HAP-1 (cell line): ENCODE results near the gene SNED1.

ENCODE experiments used
- DNase-seq, 2 experiments: peaks; one replicate each; pipeline ENCODE4 v3.0.0-alpha.2; 2016 to 2020; ENCODE audit warnings: low spot score in 2 of 2
- H3K27me3 ChIP-seq: fragments of 250-450 bp; sonication (Bioruptor Pico); 2 replicates; pipeline ENCODE4 v1.5.1; 2020; ENCODE audit warnings: low read depth, mild to moderate bottlenecking, moderate library complexity
- H3K36me3 ChIP-seq: fragments of 250-450 bp; sonication (Bioruptor Pico); replicated peaks from 2 replicates; pipeline ENCODE4 v1.5.1; 2020; ENCODE audit warnings: mild to moderate bottlenecking
- H3K4me1 ChIP-seq: fragments of 250-450 bp; sonication (Bioruptor Pico); 2 replicates; pipeline ENCODE4 v1.5.1; 2020; ENCODE audit warnings: mild to moderate bottlenecking
- H3K4me3 ChIP-seq: fragments of 250-450 bp; sonication (Bioruptor Pico); 2 replicates; pipeline ENCODE4 v1.5.1; 2020; ENCODE audit warnings: mild to moderate bottlenecking, moderate library complexity
- H3K9me3 ChIP-seq: fragments of 250-450 bp; sonication (Bioruptor Pico); 2 replicates; pipeline ENCODE4 v1.5.1; 2020; ENCODE audit warnings: mild to moderate bottlenecking, moderate library complexity
- in situ Hi-C: fragments of 300-500 bp; cut with MboI; formaldehyde crosslinking; loops from 3 replicates; pipeline ENCODE4 v1.14.3; 2020; ENCODE audit warnings: low sequenced_read_pairs, inconsistent platforms, mixed read lengths

The SNED1 gene

GRCh38 chr2:241034490-241035141 is 36.2 kb downstream of the SNED1 start:
- in situ Hi-C loops = loop anchor here (25.0 kb wide), 1 partner anchor 372 kb away; no protein-coding TSS in a partner anchor
- Histone ChIP-seq H3K9me3 (no peaks in the 10 kb centered on the region), H3K4me1 (no peaks in the 10 kb centered on the region), H3K27me3 (no peaks in the 10 kb centered on the region; the same call in 1 of the 2 replicates), H3K4me3 (no peak overlapping the region), H3K36me3 (no peaks in the 10 kb centered on the region)
- no peak for DNase-seq

GRCh38 chr2:241035142-241035817 is 36.9 kb downstream of the SNED1 start:
- in situ Hi-C loops = loop anchor here (25.0 kb wide), 1 partner anchor 373 kb away; no protein-coding TSS in a partner anchor
- Histone ChIP-seq H3K27me3 (no peaks in the 10 kb centered on the region; the same call in 1 of the 2 replicates), H3K9me3 (no peaks in the 10 kb centered on the region), H3K4me3 (no peak overlapping the region), H3K36me3 (no peaks in the 10 kb centered on the region), H3K4me1 (no peaks in the 10 kb centered on the region)
- DNase-seq = no peak

- no peaks in the 10 kb centered on the region; the same call in 1 of the 2 replicates for H3K27me3 ChIP-seq
- no peaks in the 10 kb centered on the region for H3K4me1 ChIP-seq
- DNase-seq = no peak
- in situ Hi-C loops = loop anchor here (25.0 kb wide), 1 partner anchor 374 kb away; no protein-coding TSS in a partner anchor
- H3K4me3 ChIP-seq = no peak overlapping the region
- H3K36me3 ChIP-seq = no peaks in the 10 kb centered on the region
- no peaks in the 10 kb centered on the region for H3K9me3 ChIP-seq
These were observed 37.5 kb downstream of the SNED1 start for GRCh38 chr2:241035818-241036396.

GRCh38 chr2:241036397-241036963 is 38.1 kb downstream of the SNED1 start:
- Histone ChIP-seq H3K4me1 (no peaks in the 10 kb centered on the region), H3K4me3 (no peak overlapping the region), H3K27me3 (no peaks in the 10 kb centered on the region; the same call in 1 of the 2 replicates), H3K9me3 (no peaks in the 10 kb centered on the region), H3K36me3 (no peaks in the 10 kb centered on the region)
- in situ Hi-C loops = loop anchor here (25.0 kb wide), 1 partner anchor 374 kb away; no protein-coding TSS in a partner anchor
- no peak for DNase-seq

- Histone ChIP-seq H3K9me3 (no peaks in the 10 kb centered on the region), H3K27me3 (no peaks in the 10 kb centered on the region; the same call in 1 of the 2 replicates), H3K4me1 (no peaks in the 10 kb centered on the region), H3K36me3 (no peaks in the 10 kb centered on the region), H3K4me3 (no peak overlapping the region)
- in situ Hi-C loops = loop anchor here (25.0 kb wide), 1 partner anchor 375 kb away; no protein-coding TSS in a partner anchor
- no peak for DNase-seq
These were observed 38.6 kb downstream of the SNED1 start for GRCh38 chr2:241036964-241037421.

GRCh38 chr2:241037498-241037897 is 39.1 kb downstream of the SNED1 start:
- Histone ChIP-seq H3K27me3 (peaks cover 3% of the 10 kb centered on the region; the same call in 1 of the 2 replicates), H3K9me3 (no peaks in the 10 kb centered on the region), H3K36me3 (no peaks in the 10 kb centered on the region), H3K4me1 (no peaks in the 10 kb centered on the region), H3K4me3 (no peak overlapping the region)
- in situ Hi-C loops = loop anchor here (25.0 kb wide), 1 partner anchor 375 kb away; no protein-coding TSS in a partner anchor
- no peak for DNase-seq

GRCh38 chr2:241038374-241039180 is 40.2 kb downstream of the SNED1 start:
- no peaks in the 10 kb centered on the region for H3K36me3 ChIP-seq
- in situ Hi-C loops = loop anchor here (25.0 kb wide), 1 partner anchor 376 kb away; no protein-coding TSS in a partner anchor
- no peaks in the 10 kb centered on the region for H3K4me1 ChIP-seq
- peaks cover 3% of the 10 kb centered on the region; the same call in 1 of the 2 replicates for H3K27me3 ChIP-seq
- DNase-seq = no peak
- H3K9me3 ChIP-seq = no peaks in the 10 kb centered on the region
- H3K4me3 ChIP-seq = no peak overlapping the region

- H3K4me3 ChIP-seq = no peak overlapping the region
- H3K4me1 ChIP-seq = no peaks in the 10 kb centered on the region
- no peaks in the 10 kb centered on the region for H3K9me3 ChIP-seq
- H3K27me3 ChIP-seq = peaks cover 3% of the 10 kb centered on the region; the same call in 1 of the 2 replicates
- no peaks in the 10 kb centered on the region for H3K36me3 ChIP-seq
- no peak for DNase-seq
- in situ Hi-C loops = loop anchor here (25.0 kb wide), 1 partner anchor 377 kb away; no protein-coding TSS in a partner anchor
These were observed 41.0 kb downstream of the SNED1 start for GRCh38 chr2:241039416-241039815.

- H3K4me1 ChIP-seq = no peaks in the 10 kb centered on the region
- DNase-seq = no peak
- no peak overlapping the region for H3K4me3 ChIP-seq
- H3K36me3 ChIP-seq = no peaks in the 10 kb centered on the region
- H3K9me3 ChIP-seq = 0 out of 2 replicates have a peak, but pooled peaks cover 2% of the 10 kb centered on the region
- in situ Hi-C loops = loop anchor here (25.0 kb wide), 1 partner anchor 378 kb away; no protein-coding TSS in a partner anchor
- peaks cover 3% of the 10 kb centered on the region; the same call in 1 of the 2 replicates for H3K27me3 ChIP-seq
These were observed 41.8 kb downstream of the SNED1 start for GRCh38 chr2:241040081-241040803.

GRCh38 chr2:241041589-241042158 is 43.3 kb downstream of the SNED1 start:
- Histone ChIP-seq H3K4me1 (no peaks in the 10 kb centered on the region), H3K27me3 (peaks cover 3% of the 10 kb centered on the region; the same call in 1 of the 2 replicates), H3K4me3 (no peak overlapping the region), H3K9me3 (0 out of 2 replicates have a peak, but pooled peaks cover 2% of the 10 kb centered on the region), H3K36me3 (no peaks in the 10 kb centered on the region)
- no peak for DNase-seq
- in situ Hi-C loops = loop anchor here (25.0 kb wide), 1 partner anchor 379 kb away; no protein-coding TSS in a partner anchor

- in situ Hi-C loops = loop anchor here (25.0 kb wide), 1 partner anchor 381 kb away; no protein-coding TSS in a partner anchor
- Histone ChIP-seq H3K36me3 (no peaks in the 10 kb centered on the region), H3K4me3 (no peak overlapping the region), H3K27me3 (peaks cover 3% of the 10 kb centered on the region; the same call in 1 of the 2 replicates), H3K9me3 (0 out of 2 replicates have a peak, but pooled peaks cover 2% of the 10 kb centered on the region), H3K4me1 (no peaks in the 10 kb centered on the region)
- DNase-seq = no peak
These were observed 45.2 kb downstream of the SNED1 start for GRCh38 chr2:241043581-241043980.
